22Rv1 (cell line): ENCODE measurements around the gene OTOP1.

Experiments
- CTCF ChIP-seq: fragments of 450-650 bp; IDR thresholded peaks from 2 replicates; pipeline ENCODE4 v1.5.1; 2017; ENCODE audit warnings: mild to moderate bottlenecking
- ZFX ChIP-seq: fragments of 450-650 bp; IDR thresholded peaks from 2 replicates; pipeline ENCODE4 v1.6.1; 2017; ENCODE audit warnings: antibody characterized with exemption, borderline replicate concordance

GRCh38 chr4:4270529-4270928 is 43.8 kb upstream of the OTOP1 start:
- TF ChIP-seq CTCF (no peak), ZFX (no peak)
